NOMO-1 (cell line): Measurements from ENCODE around the gene ECHDC3.
A peak's percentile ranks its signal among the peaks of the same experiment; 100 is the strongest.

Experiments
- DNase-seq, 2 experiments: peaks; one replicate each; lab custom pipeline; 2025; ENCODE audit not compliant: unreplicated experiment in 2 of 2; lab: John Stamatoyannopoulos, UW

ECHDC3 gene

GRCh38 chr10:11775412-11775811 is 33.2 kb downstream of the ECHDC3 start:
- DNase-seq: no peak

DNA sequence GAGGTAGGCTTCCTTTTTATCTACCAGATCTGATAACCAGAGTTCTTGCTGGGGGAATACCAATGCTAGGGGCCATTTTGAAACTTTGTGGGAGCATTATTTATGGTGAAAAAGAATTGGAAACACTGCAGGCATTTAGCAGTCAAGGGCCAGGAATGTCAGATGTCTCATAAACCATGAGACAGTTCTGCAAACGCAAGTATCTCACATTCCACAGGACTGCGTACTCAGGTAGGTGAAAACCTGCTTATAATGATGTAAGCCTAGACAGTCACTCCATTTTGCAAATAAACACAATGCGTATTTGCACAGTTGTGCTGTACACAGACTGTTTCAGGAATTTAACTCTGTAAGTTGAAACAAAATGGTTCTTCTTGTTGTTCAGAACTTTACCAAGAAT is 33.9 kb downstream of the ECHDC3 start:
- DNase-seq: no peak

DNA sequence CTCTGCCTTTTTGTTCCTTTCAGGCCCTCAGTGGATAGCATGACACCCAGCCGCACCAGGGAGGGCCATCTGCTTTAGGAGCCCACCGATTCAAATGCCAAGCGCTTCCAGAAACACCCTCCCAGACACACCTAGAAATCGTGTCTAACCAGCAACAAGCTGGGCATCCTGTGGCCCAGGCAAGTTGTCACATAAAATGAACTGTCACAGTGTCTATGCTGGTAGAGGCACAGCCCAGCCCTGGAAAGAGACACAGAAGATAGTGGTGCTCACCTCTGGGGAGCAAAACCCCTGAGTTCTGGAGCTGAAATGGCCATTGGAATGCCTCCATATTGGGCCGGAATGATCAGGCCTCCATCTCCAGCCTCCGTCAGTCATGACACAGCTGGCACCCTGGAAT is 38.9 kb downstream of the ECHDC3 start:
- DNase-seq: no peak

- peak in 1 of 2 experiments; percentile 74 for DNase-seq
Measured at GRCh38 chr10:11782793-11783557, 40.8 kb downstream of the ECHDC3 start.

GRCh38 chr10:11783558-11783865 is 41.3 kb downstream of the ECHDC3 start:
- DNase-seq: no peak

DNA sequence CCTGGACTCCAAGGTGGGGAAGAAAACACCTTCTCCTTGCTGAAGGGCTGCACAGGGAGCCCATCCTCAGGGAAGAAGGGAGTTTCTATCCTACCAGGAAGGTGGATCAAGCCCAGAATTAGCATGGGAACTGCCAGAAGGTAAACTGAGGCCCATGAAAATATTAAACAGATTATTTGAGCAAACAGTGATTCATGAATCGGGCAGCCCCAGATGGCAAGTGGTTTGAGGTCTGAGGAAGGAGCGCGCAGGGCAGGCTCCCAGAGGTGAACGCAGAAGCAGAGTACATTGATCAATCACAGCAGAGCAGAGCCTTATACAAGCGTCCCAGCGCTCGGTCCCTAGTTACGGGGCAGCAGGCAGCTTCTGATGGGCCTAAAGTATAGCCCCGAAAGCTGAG is 45.2 kb downstream of the ECHDC3 start:
- no peak for DNase-seq

- no peak for DNase-seq
Measured at GRCh38 chr10:11787846-11788245, 45.7 kb downstream of the ECHDC3 start.

DNA sequence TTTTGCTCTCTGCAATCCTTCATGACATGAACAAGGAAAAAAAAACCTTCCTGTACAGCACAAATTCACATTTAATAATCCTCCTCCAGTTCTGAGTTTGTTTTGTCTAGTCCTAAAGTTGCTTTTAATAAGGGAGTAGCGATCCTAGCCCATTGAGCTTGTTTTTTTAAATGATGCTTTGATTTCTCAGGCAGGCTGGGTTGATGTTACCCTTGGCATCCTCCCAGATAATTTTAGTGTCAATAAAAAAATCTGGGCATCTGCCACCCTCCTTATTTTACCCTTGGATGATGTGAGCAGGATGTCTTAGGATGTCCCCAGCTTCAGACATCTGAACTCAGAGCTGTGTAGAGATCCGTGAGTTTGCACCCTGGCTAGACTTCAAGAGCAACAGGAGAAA is 47.1 kb downstream of the ECHDC3 start:
- DNase-seq: no peak

DNA sequence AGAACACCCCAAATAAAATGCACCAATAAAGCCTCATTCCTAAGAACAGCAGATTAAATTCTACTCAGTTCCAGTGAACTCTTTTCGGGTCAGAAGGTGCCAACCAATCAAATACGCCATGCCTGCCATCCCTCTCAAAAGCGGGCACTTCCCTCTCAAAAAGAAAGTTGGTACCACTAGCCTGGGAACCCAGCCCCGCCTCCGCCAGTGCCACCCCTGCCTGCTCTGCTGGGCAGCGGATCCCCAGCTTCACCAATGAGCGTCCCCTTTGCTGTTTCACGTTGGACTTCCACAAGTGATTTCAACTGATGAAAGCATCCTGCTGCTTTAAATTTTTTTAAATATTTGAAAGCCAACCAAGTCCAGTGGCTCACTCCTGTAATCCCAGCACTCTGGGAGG is 47.8 kb downstream of the ECHDC3 start:
- no peak for DNase-seq

- DNase-seq: no peak
Measured at GRCh38 chr10:11793762-11794479, 51.7 kb downstream of the ECHDC3 start.

- no peak for DNase-seq
Measured at GRCh38 chr10:11794566-11794965, 52.4 kb downstream of the ECHDC3 start.

GRCh38 chr10:11795101-11795920 is 53.1 kb downstream of the ECHDC3 start:
- DNase-seq: no peak

DNA sequence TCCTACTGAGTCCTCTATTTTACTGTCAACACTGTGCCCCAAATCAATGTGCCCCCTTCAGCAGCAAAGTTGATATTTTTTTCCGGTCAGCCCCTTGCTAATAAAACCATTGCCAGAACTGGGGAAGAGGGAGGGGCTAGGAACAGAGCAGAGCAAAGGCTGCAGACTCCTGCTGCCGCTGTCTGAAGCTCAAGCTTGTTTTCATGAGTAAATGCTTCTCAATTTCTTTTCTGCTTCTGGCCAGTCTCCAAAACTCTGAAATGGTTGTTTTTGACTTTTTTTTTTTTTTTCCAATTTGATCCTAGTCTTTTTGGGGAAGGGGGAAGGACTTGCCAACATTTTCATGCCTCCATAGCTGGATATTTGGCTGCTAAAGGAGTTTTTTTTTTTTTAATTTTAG is 54.3 kb downstream of the ECHDC3 start:
- no peak for DNase-seq

GRCh38 chr10:11797281-11797680 is 55.1 kb downstream of the ECHDC3 start:
- no peak for DNase-seq

- DNase-seq: no peak
Measured at GRCh38 chr10:11797847-11798633, 55.9 kb downstream of the ECHDC3 start.

GRCh38 chr10:11798845-11799735 is 56.9 kb downstream of the ECHDC3 start:
- peak; percentile 40 to 53 for DNase-seq

GRCh38 chr10:11799736-11800080 is 57.5 kb downstream of the ECHDC3 start:
- no peak for DNase-seq

DNA sequence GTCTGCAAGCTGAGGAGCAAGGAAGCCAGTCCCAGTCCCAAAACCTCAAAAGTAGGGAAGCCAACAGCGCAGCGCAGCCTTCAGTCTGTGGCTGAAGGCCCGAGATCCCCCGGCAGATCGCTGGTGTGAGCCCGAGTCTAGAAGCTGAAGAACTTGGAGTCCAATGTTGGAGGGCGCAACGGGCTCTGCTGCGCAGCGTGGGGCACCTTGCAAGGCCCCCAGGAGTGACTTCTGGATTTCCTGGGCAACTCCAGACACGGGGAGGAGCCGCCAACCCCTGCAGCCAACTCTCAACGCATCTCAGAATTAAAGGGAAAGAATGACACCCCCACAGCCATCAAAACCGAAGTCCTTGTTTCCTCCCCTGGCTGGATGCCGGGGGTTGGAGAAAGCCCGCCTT is 62.2 kb downstream of the ECHDC3 start:
- no peak for DNase-seq

DNA sequence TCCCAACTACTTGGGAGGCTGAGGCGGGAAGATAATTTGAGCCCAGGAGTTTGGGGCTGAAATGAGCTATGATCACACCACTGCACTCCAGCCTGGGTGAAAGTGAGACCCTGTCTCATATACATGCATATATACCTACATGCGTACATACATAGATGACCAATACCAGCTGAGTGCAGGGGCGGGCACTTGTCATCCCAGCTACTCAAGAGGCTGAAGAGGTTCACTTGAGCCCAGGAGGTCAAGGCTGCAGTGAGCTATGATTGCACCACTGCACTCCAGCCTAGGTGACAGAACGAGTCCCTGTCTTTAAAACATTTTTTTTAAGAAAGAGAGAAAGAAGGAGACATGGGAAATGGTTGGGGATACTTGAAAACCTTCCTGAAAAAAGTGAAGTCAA is 63.6 kb downstream of the ECHDC3 start:
- DNase-seq: no peak

DNA sequence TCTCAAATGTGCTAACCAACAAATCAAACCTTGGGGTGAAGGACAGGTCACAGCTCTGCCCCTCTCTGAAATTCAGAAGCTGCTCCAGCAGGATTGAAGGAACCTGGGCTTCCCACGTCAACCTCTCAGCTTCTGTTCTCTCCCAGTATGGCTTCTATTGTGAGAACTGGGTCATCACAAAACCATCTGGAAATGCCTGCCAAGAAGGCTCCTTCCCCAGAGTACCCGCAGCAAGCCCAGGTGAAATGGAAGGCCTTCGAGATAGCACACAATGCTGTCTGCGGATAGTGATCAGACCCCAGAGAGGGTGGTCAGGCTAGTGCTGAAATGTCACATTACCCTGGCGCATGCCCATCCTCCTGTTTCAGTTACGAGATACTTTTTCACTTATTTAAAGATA is 64.5 kb downstream of the ECHDC3 start:
- DNase-seq: no peak
